ENCODE data around the gene FNBP1L. TPM values are rescaled to one million over a fixed set of nuclear protein-coding genes. Genes with fewer than 3 reads are reported as not detected.
A peak's percentile ranks its signal among the peaks of the same experiment; 100 is the strongest.

The FNBP1L gene
- total and polyA plus RNA-seq, 9 of the 15 experiments (the other 6 are each of a cell fraction or from before 2014, with no cell fraction given) = 1.4 to 6.9 (median 5.9) TPM

DNA sequence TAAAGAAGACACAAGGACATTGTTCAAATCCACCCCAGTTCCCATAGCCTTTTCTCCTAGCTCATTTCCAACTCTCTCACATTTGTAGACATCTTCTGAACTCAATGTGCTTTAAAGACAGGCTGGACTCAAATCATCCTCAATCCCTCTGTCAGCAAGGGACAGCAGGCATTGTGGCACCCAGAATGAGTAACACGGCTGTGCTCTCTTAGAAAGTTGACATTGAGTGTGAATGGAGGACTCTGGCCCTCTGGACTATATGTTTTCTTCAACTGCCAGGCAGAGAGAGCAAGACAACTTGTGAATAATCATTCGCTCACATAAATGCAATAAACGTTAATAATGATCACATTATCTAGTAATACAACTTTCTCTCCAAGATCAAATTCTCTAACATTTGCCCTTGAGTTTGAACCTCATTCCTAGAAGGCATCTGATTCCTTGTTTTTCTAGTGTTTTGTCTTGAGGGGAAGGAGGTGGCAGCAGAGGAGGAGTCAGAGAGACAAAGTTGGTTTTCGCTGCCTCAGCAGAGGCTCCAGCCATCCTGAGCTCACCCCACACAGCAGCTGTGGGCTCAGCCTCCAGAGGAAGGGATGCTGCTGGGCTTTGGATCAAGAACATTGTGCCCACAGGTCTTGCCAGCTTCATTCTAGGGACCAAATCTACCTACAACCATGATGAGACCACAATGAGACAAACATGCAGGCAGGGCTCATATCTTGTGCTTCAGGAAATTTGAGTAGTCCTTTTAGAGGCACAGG lies 148.6 kb downstream of the FNBP1L start:
- 1% methylated on average over 4 of the region's 4 CpGs for WGBS (ENCODE audit: insufficient coverage, low coverage, missing lambda C conversion rate)
- ChIA-PET POLR2A (interaction anchor here (0.7 kb wide), 1 partner anchor 32 kb away, joined by 3 read pairs; no protein-coding TSS in a partner anchor), CTCF (ENCODE audit: low intra/inter-chr PET ratio) (no interaction called here)
- no peaks in the 10 kb centered on the region for H3K79me2 ChIP-seq (ENCODE audit: control insufficient read depth, insufficient read depth, low read length)
- TF ChIP-seq CREM (IDR thresholded peaks at IDR 0.05; ENCODE audit: low read depth) = no peak
- no peak for TF ChIP-seq RB1 (IDR thresholded peaks at IDR 0.05; ENCODE audit: low read depth)
- TF ChIP-seq MAFG (tag; conservative IDR thresholded peaks at IDR 0.05) = 0 out of 2 replicates have a peak, but pooled peaks have one; percentile 7
- TF ChIP-seq SIN3B (IDR thresholded peaks at IDR 0.05; ENCODE audit: low read depth) = no peak
- H3K9ac ChIP-seq (ENCODE audit: insufficient read depth in 1 of 2, low read depth in 2 of 2, low read length in 2 of 2) = no peak overlapping the region
- no TSS peak for BruUV-seq (replicated peaks)
- DNase-seq (ENCODE audit: extremely low read depth in 1 of 4, low spot score in 3 of 4) (no peak), ATAC-seq (no peak), FAIRE-seq (peak; percentile 32)
- no peak overlapping the region for H3K4me2 ChIP-seq (ENCODE audit: insufficient read depth, low read length)
- H3K36me3 ChIP-seq (ENCODE audit: control insufficient read depth, insufficient read depth, low read length) = no peaks in the 10 kb centered on the region
- no peak overlapping the region for H2AFZ ChIP-seq (ENCODE audit: low read depth, low read length)
- peaks cover 20 to 45% of the 10 kb centered on the region in 2 experiments; a peak in 4 of 5 replicates for H3K27me3 ChIP-seq (ENCODE audit: control insufficient read depth in 2 of 2, insufficient read depth in 2 of 2, low read length in 2 of 2)
- no peaks in the 10 kb centered on the region for H3K9me3 ChIP-seq (replicated peaks; ENCODE audit: control insufficient read depth, insufficient read depth, low read depth, low read length)
- H3K9me1 ChIP-seq (ENCODE audit: control insufficient read depth, insufficient read depth, low read length) = no peaks in the 10 kb centered on the region
- in situ Hi-C loops (cut with MboI) (no loop called here), intact Hi-C loops (cut with micrococcal nuclease) (no loop called here)
- peaks cover 0 to 5% of the 10 kb centered on the region in 2 experiments for H3K4me1 ChIP-seq (replicated peaks in 1 of 2; ENCODE audit: control insufficient read depth in 2 of 2, insufficient read depth in 2 of 2, low read length in 2 of 2)
- H4K20me1 ChIP-seq (replicated peaks; ENCODE audit: control insufficient read depth, insufficient read depth, low read length) = no peaks in the 10 kb centered on the region
- H3K4me3 ChIP-seq = no peak overlapping the region
- H3K27ac ChIP-seq (ENCODE audit: extremely low read depth, low read depth, low read length) = no peak overlapping the region

GRCh38 chr1:93597709-93598108 lies 149.8 kb downstream of the FNBP1L start:
- no peak overlapping the region for H3K4me2 ChIP-seq (ENCODE audit: insufficient read depth, low read length)
- H3K9ac ChIP-seq (ENCODE audit: insufficient read depth in 1 of 2, low read depth in 2 of 2, low read length in 2 of 2) = no peak overlapping the region
- peaks cover 29 to 51% of the 10 kb centered on the region in 2 experiments for H3K27me3 ChIP-seq (ENCODE audit: control insufficient read depth in 2 of 2, insufficient read depth in 2 of 2, low read length in 2 of 2)
- BruUV-seq (replicated peaks) = no TSS peak
- in situ Hi-C loops (cut with MboI) (no loop called here), intact Hi-C loops (cut with micrococcal nuclease) (no loop called here)
- H3K4me1 ChIP-seq (replicated peaks in 1 of 2; ENCODE audit: control insufficient read depth in 2 of 2, insufficient read depth in 2 of 2, low read length in 2 of 2) = no peaks in the 10 kb centered on the region; a peak in 1 of 5 replicates
- H3K27ac ChIP-seq (ENCODE audit: extremely low read depth, low read depth, low read length) = no peak overlapping the region
- H3K9me1 ChIP-seq (ENCODE audit: control insufficient read depth, insufficient read depth, low read length) = no peaks in the 10 kb centered on the region
- TF ChIP-seq SREBF1 (IDR thresholded peaks at IDR 0.05; ENCODE audit: borderline replicate concordance, low read depth, low read length) (no peak), NFE2 (IDR thresholded peaks at IDR 0.05; ENCODE audit: low read depth) (no peak), GABPA (tag; conservative IDR thresholded peaks at IDR 0.05; ENCODE audit: low read depth) (no peak), ZNF551 (CRISPR knock-in tag; IDR thresholded peaks at IDR 0.05) (no peak), ASH1L (IDR thresholded peaks at IDR 0.05; ENCODE audit: borderline replicate concordance, low read depth, partially characterized antibody) (no peak), NR0B1 (IDR thresholded peaks at IDR 0.05; ENCODE audit: partially characterized antibody) (no peak), FOXK1 (CRISPR knock-in tag; IDR thresholded peaks at IDR 0.05; ENCODE audit: borderline replicate concordance) (no peak), ZKSCAN1 (IDR thresholded peaks at IDR 0.05; ENCODE audit: low read depth, low read length) (no peak), ZZZ3 (IDR thresholded peaks at IDR 0.05) (no peak)
- TF ChIP-seq, protein P1, sequence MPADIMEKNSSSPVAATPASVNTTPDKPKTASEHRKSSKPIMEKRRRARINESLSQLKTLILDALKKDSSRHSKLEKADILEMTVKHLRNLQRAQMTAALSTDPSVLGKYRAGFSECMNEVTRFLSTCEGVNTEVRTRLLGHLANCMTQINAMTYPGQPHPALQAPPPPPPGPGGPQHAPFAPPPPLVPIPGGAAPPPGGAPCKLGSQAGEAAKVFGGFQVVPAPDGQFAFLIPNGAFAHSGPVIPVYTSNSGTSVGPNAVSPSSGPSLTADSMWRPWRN (IDR thresholded peaks at IDR 0.05; ENCODE audit: low read depth) = no peak
- no peak overlapping the region for H2AFZ ChIP-seq (ENCODE audit: low read depth, low read length)
- no peak overlapping the region for H3K4me3 ChIP-seq
- FAIRE-seq (no peak), ATAC-seq (no peak), DNase-seq (ENCODE audit: extremely low read depth in 1 of 4, low spot score in 3 of 4) (no peak)
- H3K36me3 ChIP-seq (ENCODE audit: control insufficient read depth, insufficient read depth, low read length) = no peaks in the 10 kb centered on the region
- POLR2A ChIA-PET = interaction anchor here (1.3 kb wide), 1 partner anchor 20 kb away, joined by 4 read pairs; no protein-coding TSS in a partner anchor
- WGBS (ENCODE audit: insufficient coverage, low coverage, missing lambda C conversion rate) = 6% methylated on average over 6 of the region's 6 CpGs
- no peaks in the 10 kb centered on the region for H3K9me3 ChIP-seq (replicated peaks; ENCODE audit: control insufficient read depth, insufficient read depth, low read depth, low read length)
- H3K79me2 ChIP-seq (ENCODE audit: control insufficient read depth, insufficient read depth, low read length) = no peaks in the 10 kb centered on the region
- H4K20me1 ChIP-seq (replicated peaks; ENCODE audit: control insufficient read depth, insufficient read depth, low read length) = no peaks in the 10 kb centered on the region
- CTCF ChIA-PET (ENCODE audit: low intra/inter-chr PET ratio) = no interaction called here
